DND-41 (cell line): ENCODE measurements around the gene HDHD3.

Experiments used
- ATAC-seq: fragments of 200-7000 bp; cut with Tn5 transposase; 3 replicates; pipeline ENCODE4 v1.9.1; 2021; ENCODE audit warnings: low read depth; ENCODE audit not compliant: insufficient read depth
- DNase-seq: peaks from one replicate; pipeline ENCODE4 v3.0.0-alpha.2; 2020
- H2AFZ ChIP-seq: 2 replicates; pipeline ENCODE4 v1.6.0; 2012; ENCODE audit warnings: low read depth, low read length
- H3K27ac ChIP-seq: 2 replicates; pipeline ENCODE4 v1.5.1; 2012; ENCODE audit warnings: low read length, inconsistent platforms
- H3K27me3 ChIP-seq: fragments of 200-600 bp; sonication (generic); 2 replicates; pipeline ENCODE4 v1.6.0; 2012; ENCODE audit warnings: low read length, mild to moderate bottlenecking, inconsistent platforms; ENCODE audit not compliant: insufficient read depth, poor library complexity
- H3K36me3 ChIP-seq: 2 replicates; pipeline ENCODE4 v1.5.1; 2012; ENCODE audit warnings: low read length, inconsistent platforms; ENCODE audit not compliant: insufficient read depth
- H3K4me1 ChIP-seq: 2 replicates; pipeline ENCODE4 v1.5.1; 2012; ENCODE audit warnings: mild to moderate bottlenecking, low read length; ENCODE audit not compliant: insufficient read depth
- H3K4me2 ChIP-seq: 2 replicates; pipeline ENCODE4 v1.6.0; 2012; ENCODE audit warnings: mild to moderate bottlenecking, moderate library complexity, low read length, inconsistent platforms; ENCODE audit not compliant: insufficient read depth
- H3K4me3 ChIP-seq, 2 experiments: fragments of 200-600 bp in 1 of 2; shearing (Covaris generic) in 1 of 2; 2 replicates each; pipeline ENCODE4 v1.5.1; 2012 to 2016; ENCODE audit warnings: inconsistent platforms in 2 of 2, low read length in 2 of 2, mild to moderate bottlenecking in 2 of 2, low read depth in 1 of 2, moderate library complexity in 1 of 2
- H3K79me2 ChIP-seq: 2 replicates; pipeline ENCODE4 v1.6.0; 2012; ENCODE audit warnings: low read length, inconsistent platforms; ENCODE audit not compliant: insufficient read depth
- H3K9ac ChIP-seq: 2 replicates; pipeline ENCODE4 v1.6.0; 2012; ENCODE audit warnings: low read depth, mild to moderate bottlenecking, inconsistent platforms, low read length, moderate library complexity
- H3K9me3 ChIP-seq: 2 replicates; pipeline ENCODE4 v1.5.1; 2012; ENCODE audit warnings: low read length, moderate library complexity, mild to moderate bottlenecking, inconsistent platforms; ENCODE audit not compliant: insufficient read depth, severe bottlenecking
- H4K20me1 ChIP-seq: 2 replicates; pipeline ENCODE4 v1.6.0; 2012; ENCODE audit warnings: low read length; ENCODE audit not compliant: insufficient read depth
- EZH2 ChIP-seq: IDR thresholded peaks from 3 replicates; pipeline ENCODE4 v1.6.1; 2012; ENCODE audit warnings: borderline replicate concordance, low read depth, mild to moderate bottlenecking, moderate library complexity, low read length, inconsistent platforms; ENCODE audit not compliant: severe bottlenecking
- TF ChIP-seq, protein P1 (sequence below): IDR thresholded peaks from 2 replicates; pipeline ENCODE4 v1.5.1; 2012; ENCODE audit warnings: borderline replicate concordance, low read length, moderate library complexity, mild to moderate bottlenecking; ENCODE audit not compliant: poor library complexity, severe bottlenecking; ENCODE audit errors: extremely low read depth

Gene HDHD3

DNA sequence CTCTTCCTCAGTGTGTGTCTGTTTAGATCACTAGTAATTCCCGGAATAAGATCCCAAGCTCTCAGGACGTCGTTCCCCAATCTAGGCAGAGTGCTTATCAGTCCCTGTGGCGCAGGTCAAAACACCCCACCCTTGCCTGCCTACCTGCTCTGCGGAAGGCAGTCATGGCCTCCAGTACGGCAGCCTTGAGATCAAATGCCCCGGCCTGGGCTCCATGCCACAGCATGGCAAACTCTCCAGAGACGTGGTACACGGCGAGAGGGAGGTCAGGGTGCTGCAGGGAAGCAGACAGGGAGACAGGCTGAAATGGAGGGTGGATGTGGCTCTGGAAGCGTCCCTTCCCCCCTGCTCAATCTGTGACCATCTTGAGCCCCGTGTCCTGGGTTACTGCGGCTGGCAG, 12.0 kb upstream of the HDHD3 start:
- no peak overlapping the region for H3K4me3 ChIP-seq
- H4K20me1 ChIP-seq = no peaks in the 10 kb centered on the region
- DNase-seq (no peak), ATAC-seq (no peak)
- no peaks in the 10 kb centered on the region for H3K9me3 ChIP-seq
- H3K9ac ChIP-seq = no peak overlapping the region
- H3K79me2 ChIP-seq = no peaks in the 10 kb centered on the region
- H3K4me1 ChIP-seq = no peaks in the 10 kb centered on the region
- H3K36me3 ChIP-seq = peaks cover 54% of the 10 kb centered on the region
- no peak overlapping the region for H3K27ac ChIP-seq
- no peaks in the 10 kb centered on the region for H3K27me3 ChIP-seq
- TF ChIP-seq, protein P1, sequence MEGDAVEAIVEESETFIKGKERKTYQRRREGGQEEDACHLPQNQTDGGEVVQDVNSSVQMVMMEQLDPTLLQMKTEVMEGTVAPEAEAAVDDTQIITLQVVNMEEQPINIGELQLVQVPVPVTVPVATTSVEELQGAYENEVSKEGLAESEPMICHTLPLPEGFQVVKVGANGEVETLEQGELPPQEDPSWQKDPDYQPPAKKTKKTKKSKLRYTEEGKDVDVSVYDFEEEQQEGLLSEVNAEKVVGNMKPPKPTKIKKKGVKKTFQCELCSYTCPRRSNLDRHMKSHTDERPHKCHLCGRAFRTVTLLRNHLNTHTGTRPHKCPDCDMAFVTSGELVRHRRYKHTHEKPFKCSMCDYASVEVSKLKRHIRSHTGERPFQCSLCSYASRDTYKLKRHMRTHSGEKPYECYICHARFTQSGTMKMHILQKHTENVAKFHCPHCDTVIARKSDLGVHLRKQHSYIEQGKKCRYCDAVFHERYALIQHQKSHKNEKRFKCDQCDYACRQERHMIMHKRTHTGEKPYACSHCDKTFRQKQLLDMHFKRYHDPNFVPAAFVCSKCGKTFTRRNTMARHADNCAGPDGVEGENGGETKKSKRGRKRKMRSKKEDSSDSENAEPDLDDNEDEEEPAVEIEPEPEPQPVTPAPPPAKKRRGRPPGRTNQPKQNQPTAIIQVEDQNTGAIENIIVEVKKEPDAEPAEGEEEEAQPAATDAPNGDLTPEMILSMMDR = no peak
- TF ChIP-seq EZH2 = no peak
- H3K4me2 ChIP-seq = no peak overlapping the region
- no peak overlapping the region for H2AFZ ChIP-seq

DNA sequence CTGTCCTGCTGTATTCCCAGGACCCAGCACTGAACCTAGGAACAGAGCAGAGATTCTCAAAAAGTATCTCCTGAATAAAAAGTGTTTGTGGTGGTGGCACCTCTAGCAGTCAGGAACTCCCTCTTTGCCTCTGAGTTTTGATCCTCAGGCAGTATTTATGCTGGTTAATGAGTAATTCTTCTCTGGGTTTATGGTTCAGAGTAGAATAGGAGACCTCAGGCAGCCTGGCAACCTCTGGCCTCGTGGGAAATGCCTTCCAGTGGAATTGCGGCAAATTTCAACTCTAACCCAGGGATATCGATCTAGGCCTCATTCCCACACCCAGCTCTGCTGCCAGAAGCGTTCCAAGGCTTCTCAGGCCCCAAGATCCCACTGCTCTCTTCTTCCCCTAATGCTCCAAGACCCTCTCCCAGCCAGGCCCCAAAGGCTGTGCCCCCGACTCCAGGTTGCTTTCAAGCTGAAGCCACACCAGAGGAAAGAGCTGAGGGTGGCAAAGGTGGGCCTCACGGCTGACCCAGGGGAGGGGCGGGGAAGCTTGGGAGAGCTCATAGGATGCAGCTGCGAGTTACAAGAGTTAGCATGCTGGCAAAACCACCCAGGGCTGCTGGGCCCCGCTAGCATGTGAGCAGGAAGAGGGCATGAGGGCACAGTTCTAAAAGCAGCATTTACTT, 10.9 kb upstream of the HDHD3 start:
- no peak overlapping the region for H3K27ac ChIP-seq
- no peaks in the 10 kb centered on the region for H3K9me3 ChIP-seq
- H3K4me2 ChIP-seq = no peak overlapping the region
- H3K9ac ChIP-seq = no peak overlapping the region
- H3K4me3 ChIP-seq = no peak overlapping the region
- peaks cover 47% of the 10 kb centered on the region for H3K36me3 ChIP-seq
- no peaks in the 10 kb centered on the region for H4K20me1 ChIP-seq
- no peaks in the 10 kb centered on the region for H3K4me1 ChIP-seq
- no peaks in the 10 kb centered on the region for H3K27me3 ChIP-seq
- no peaks in the 10 kb centered on the region for H3K79me2 ChIP-seq
- ATAC-seq = no peak
- H2AFZ ChIP-seq = no peak overlapping the region
- TF ChIP-seq, protein P1 = no peak
- TF ChIP-seq EZH2 = no peak
- no peak for DNase-seq

DNA sequence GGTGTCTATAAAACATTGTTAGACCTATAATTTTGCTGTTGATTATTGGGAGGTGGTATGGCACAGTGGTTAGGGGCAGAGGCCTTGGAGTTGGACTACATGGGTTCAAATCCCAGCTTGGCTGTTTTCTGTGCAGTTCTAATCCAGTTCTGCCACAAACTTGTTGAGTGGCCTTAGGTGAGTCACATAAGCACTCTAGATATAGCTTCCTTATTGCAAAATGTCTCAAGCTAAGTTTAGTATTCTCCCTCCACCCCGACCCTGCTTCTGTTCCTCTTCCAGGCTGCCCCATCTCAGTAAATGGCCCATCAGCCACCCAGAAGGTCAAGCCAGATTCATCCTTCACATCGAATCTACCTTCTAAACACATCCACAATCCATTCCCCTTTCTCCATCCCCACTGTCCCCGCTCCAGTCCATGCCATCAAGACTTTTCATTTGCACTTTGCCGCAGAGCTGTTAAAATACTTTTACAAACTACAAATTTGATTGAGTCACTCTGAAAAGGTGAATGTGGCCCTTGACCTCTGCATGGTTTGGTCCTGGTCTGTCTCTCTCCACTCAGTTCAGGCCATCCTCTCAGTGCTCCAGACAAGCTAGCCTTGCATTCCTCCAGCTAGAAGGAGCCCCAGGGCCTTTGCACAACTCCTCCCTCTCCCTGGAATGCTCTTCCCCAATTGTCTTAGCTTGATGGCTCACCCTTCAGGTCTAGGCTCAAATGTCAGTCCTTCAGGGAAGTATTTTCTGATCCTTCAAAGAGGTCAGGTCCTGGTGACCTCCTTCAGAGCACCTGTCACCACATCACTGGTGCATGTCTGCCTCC, 10.0 kb upstream of the HDHD3 start:
- no peak overlapping the region for H3K4me2 ChIP-seq
- ATAC-seq = no peak
- H3K36me3 ChIP-seq = peaks cover 39% of the 10 kb centered on the region
- no peak overlapping the region for H3K27ac ChIP-seq
- H3K9ac ChIP-seq = no peak overlapping the region
- no peak overlapping the region for H3K4me3 ChIP-seq
- no peaks in the 10 kb centered on the region for H3K4me1 ChIP-seq
- DNase-seq = no peak
- TF ChIP-seq, protein P1 = no peak
- TF ChIP-seq EZH2 = no peak
- no peaks in the 10 kb centered on the region for H3K27me3 ChIP-seq
- no peak overlapping the region for H2AFZ ChIP-seq
- H4K20me1 ChIP-seq = no peaks in the 10 kb centered on the region
- H3K79me2 ChIP-seq = no peaks in the 10 kb centered on the region
- no peaks in the 10 kb centered on the region for H3K9me3 ChIP-seq
